ENCODE data around the gene TRAF2. TPM values are rescaled to one million over a fixed set of nuclear protein-coding genes. Genes with fewer than 3 reads are reported as not detected.
A peak's percentile ranks its signal among the peaks of the same experiment; 100 is the strongest.

The TRAF2 gene
- total and polyA plus RNA-seq, 10 donors, result 13.6 to 49.7 (median 24.3) TPM

DNA sequence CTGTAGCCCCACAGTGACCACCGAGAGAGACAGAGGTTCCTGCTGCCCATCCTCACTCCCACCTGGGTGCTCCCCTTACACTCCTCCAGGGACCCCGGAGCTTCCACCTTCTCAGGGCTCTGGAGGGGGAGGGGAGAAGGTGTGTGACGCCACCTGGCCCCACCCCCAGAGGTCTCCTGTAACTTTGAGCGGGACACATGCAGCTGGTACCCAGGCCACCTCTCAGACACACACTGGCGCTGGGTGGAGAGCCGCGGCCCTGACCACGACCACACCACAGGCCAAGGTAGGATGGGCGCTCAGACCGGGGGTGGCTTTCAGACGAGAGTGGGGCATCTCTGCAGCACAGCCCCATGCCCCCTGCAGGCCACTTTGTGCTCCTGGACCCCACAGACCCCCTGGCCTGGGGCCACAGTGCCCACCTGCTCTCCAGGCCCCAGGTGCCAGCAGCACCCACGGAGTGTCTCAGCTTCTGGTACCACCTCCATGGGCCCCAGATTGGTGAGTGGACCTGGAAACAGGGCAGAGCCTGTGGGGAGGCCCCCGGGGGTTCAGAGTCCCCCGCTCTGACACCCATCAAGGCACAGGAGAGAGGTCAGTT lies 29.7 kb upstream of the TRAF2 start:
- WGBS, 5 donors, result 64 to 73% (median 72%) methylated on average over 7 to 14 of the region's 14 CpGs
- Histone ChIP-seq H3K27ac (no peak overlapping the region), H3K27me3 (replicated peaks in 1 of 7) (no peaks in the 10 kb centered on the region), H3K4me1 (peaks cover 0 to 63% (median 31%) of the 10 kb centered on the region in 6 donors), H3K4me3 (no peak overlapping the region), H3K36me3 (peaks cover 0 to 53% (median 13%) of the 10 kb centered on the region in 6 donors), H3K9me3 (no peaks in the 10 kb centered on the region)
- TF ChIP-seq, protein P1, sequence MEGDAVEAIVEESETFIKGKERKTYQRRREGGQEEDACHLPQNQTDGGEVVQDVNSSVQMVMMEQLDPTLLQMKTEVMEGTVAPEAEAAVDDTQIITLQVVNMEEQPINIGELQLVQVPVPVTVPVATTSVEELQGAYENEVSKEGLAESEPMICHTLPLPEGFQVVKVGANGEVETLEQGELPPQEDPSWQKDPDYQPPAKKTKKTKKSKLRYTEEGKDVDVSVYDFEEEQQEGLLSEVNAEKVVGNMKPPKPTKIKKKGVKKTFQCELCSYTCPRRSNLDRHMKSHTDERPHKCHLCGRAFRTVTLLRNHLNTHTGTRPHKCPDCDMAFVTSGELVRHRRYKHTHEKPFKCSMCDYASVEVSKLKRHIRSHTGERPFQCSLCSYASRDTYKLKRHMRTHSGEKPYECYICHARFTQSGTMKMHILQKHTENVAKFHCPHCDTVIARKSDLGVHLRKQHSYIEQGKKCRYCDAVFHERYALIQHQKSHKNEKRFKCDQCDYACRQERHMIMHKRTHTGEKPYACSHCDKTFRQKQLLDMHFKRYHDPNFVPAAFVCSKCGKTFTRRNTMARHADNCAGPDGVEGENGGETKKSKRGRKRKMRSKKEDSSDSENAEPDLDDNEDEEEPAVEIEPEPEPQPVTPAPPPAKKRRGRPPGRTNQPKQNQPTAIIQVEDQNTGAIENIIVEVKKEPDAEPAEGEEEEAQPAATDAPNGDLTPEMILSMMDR (IDR thresholded peaks at IDR 0.05 in 8 of 11, conservative IDR thresholded peaks at IDR 0.05 in 3 of 11), result no peak
- TF ChIP-seq POLR2AphosphoS5 (IDR thresholded peaks at IDR 0.05) (no peak), POLR2A (IDR thresholded peaks at IDR 0.05) (no peak)
- DNase-seq, result peak; percentile 73
- intact Hi-C loops (cut with DNase I; ENCODE audit: low total_unique reads), result no loop called here

DNA sequence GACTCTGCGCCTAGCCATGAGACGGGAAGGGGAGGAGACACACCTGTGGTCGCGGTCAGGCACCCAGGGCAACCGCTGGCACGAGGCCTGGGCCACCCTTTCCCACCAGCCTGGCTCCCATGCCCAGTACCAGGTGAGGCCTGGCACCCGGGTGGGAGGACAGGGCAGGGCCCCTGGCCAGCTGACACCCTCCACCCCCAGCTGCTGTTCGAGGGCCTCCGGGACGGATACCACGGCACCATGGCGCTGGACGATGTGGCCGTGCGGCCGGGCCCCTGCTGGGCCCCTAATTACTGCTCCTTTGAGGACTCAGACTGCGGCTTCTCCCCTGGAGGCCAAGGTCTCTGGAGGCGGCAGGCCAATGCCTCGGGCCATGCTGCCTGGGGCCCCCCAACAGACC lies 29.1 kb upstream of the TRAF2 start:
- peak; percentile 75 for DNase-seq
- H3K27me3 ChIP-seq (replicated peaks in 1 of 7), result no peaks in the 10 kb centered on the region
- no peak overlapping the region for H3K27ac ChIP-seq
- H3K4me3 ChIP-seq, result no peak overlapping the region
- intact Hi-C loops (cut with DNase I; ENCODE audit: low total_unique reads), result no loop called here
- no peaks in the 10 kb centered on the region for H3K9me3 ChIP-seq
- H3K36me3 ChIP-seq, result peaks cover 0 to 53% (median 18%) of the 10 kb centered on the region in 6 donors
- H3K4me1 ChIP-seq, result peaks cover 0 to 58% (median 28%) of the 10 kb centered on the region in 6 donors
- WGBS, 5 donors, result 89 to 98% (median 95%) methylated on average over 8 to 19 of the region's 19 CpGs
- peak in 1 of 3 donors; percentile 19 for TF ChIP-seq POLR2AphosphoS5 (IDR thresholded peaks at IDR 0.05)
- no peak for TF ChIP-seq POLR2A (IDR thresholded peaks at IDR 0.05)

DNA sequence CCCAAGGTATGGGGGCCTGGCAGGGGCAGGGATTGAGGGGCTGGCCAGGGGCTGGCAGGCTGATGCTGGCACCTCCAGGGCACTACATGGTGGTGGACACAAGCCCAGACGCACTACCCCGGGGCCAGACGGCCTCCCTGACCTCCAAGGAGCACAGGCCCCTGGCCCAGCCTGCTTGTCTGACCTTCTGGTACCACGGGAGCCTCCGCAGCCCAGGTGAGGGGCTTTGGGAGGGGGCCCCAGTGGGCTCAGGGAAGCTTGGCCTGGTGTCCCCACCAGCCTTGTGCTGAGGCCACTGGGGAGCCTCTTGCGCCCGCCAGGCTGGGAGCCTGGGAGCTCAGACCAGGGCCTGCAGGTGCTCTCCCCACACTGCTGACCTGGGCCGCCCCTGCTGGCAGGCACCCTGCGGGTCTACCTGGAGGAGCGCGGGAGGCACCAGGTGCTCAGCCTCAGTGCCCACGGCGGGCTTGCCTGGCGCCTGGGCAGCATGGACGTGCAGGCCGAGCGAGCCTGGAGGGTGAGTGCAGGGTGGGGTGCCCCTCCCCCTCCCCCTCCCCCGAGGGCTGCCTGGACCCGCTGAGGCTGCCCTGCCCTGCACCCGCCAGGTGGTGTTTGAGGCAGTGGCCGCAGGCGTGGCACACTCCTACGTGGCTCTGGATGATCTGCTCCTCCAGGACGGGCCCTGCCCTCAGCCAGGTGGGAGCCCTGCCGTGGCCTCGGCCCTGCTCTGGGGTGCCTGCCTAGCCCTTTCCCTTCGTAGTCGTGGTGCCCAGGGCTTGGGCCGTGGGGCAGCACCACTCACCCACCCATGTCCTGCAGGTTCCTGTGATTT lies 28.5 kb upstream of the TRAF2 start:
- peak; percentile 72 for DNase-seq
- Histone ChIP-seq H3K27me3 (replicated peaks in 1 of 7) (no peaks in the 10 kb centered on the region), H3K9me3 (no peaks in the 10 kb centered on the region), H3K4me3 (no peak overlapping the region), H3K36me3 (peaks cover 0 to 59% (median 24%) of the 10 kb centered on the region in 6 donors), H3K27ac (no peak overlapping the region), H3K4me1 (peaks cover 0 to 62% (median 28%) of the 10 kb centered on the region in 6 donors)
- WGBS, 5 donors, result 82 to 95% (median 87%) methylated on average over 6 to 29 of the region's 29 CpGs
- intact Hi-C loops (cut with DNase I; ENCODE audit: low total_unique reads), result no loop called here
- TF ChIP-seq POLR2A (IDR thresholded peaks at IDR 0.05), result no peak
- peak in 2 of 3 donors; percentile 43 to 67 for TF ChIP-seq POLR2AphosphoS5 (IDR thresholded peaks at IDR 0.05)

- H3K27me3 ChIP-seq (replicated peaks in 1 of 7), result no peaks in the 10 kb centered on the region
- peak overlapping the region in 1 of 8 donors; percentile 4 for H3K27ac ChIP-seq
- peaks cover 0 to 60% (median 25%) of the 10 kb centered on the region in 6 donors for H3K4me1 ChIP-seq
- WGBS, 5 donors, result 90 to 100% (median 94%) methylated on average over 5 to 15 of the region's 15 CpGs; no CpG with 5 or more reads in 1 of the 5 donors
- no peak for TF ChIP-seq POLR2A (IDR thresholded peaks at IDR 0.05)
- TF ChIP-seq POLR2AphosphoS5 (IDR thresholded peaks at IDR 0.05), result no peak
- TF ChIP-seq, protein P1 (IDR thresholded peaks at IDR 0.05 in 8 of 11, conservative IDR thresholded peaks at IDR 0.05 in 3 of 11), result no peak
- peaks cover 0 to 65% (median 31%) of the 10 kb centered on the region in 6 donors for H3K36me3 ChIP-seq
- intact Hi-C loops (cut with DNase I; ENCODE audit: low total_unique reads), result no loop called here
- H3K4me3 ChIP-seq, result no peak overlapping the region
- DNase-seq, result peak; percentile 66
- no peaks in the 10 kb centered on the region for H3K9me3 ChIP-seq
These were observed 27.9 kb upstream of the TRAF2 start for GRCh38 chr9:136858452-136858843.

Measured in spleen (tissue), 11 donors.